Epithelial cell of umbilical artery (primary cell): Measurements from ENCODE around the gene SPATA31C2. TPM values are rescaled to one million over a fixed set of nuclear protein-coding genes. Genes with fewer than 3 reads are reported as not detected.

Experiments
- total RNA-seq: library from RNA; depleted of rRNA; stranded (reverse); fragments of >200 nt; gene quantifications from 2 replicates; pipeline ENCODE4 v1.2.3, GENCODE V29; 2014

Gene SPATA31C2
- not detected in 2 replicates for total RNA-seq

DNA sequence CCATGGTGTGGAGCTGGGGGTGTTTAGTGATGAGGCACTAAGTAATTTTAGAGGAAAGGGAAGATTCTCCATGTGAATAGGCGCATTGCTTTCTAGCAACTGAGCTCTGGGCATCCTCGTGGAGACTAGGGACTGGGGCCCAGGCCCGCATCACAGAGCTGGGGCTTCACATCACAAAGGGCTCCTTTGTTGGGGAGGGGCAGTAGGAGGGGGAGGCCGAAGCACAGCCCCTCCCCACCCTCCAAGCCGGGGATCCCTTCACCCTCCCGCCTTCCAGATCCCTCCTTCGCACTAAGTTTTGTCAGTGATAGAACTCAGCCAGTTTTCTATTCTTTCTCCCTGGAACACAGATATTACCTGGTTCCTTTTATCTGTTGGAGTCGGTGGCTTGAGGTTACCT is at the start of gene SPATA31C2:
Gene SPATA31C2 (minus strand): TSS at position 101 of the 400 bp plus-strand sequence. CDS start 29 bp downstream, at position 72.

Other genes with a start within 250 kb of the SPATA31C2 start
- not detected in 2 replicates for gene SPATA31C1, start 220.5 kb downstream of the SPATA31C2 start, total RNA-seq
- 0.32 and 0.76 TPM in 2 replicates for gene CDK20, start 163.9 kb downstream of the SPATA31C2 start, total RNA-seq
- 47.1 and 63.2 TPM in 2 replicates for gene SPIN1, start 250.0 kb upstream of the SPATA31C2 start, total RNA-seq